Endothelial cell of umbilical vein (primary cell): Measurements from ENCODE around the gene BHLHE41. TPM values are rescaled to one million over a fixed set of nuclear protein-coding genes. Genes with fewer than 3 reads are reported as not detected.

Experiments
- BruUV-seq: library from RNA; stranded (reverse); fragments of 400-500 nt; replicated peaks from 2 replicates; lab custom pipeline; 2021; lab: Mats Ljungman, UMichigan
- CTCF ChIA-PET: fragments of 300-600, 350-600 bp; sonication (Branson Sonifier 250); formaldehyde crosslinking; loops from one replicate; lab custom pipeline; 2021; ENCODE audit warnings: antibody characterized with exemption, inconsistent platforms; lab: Charles Lee
- POLR2A ChIA-PET: fragments of 300-600, 350-600 bp; sonication (Branson Sonifier 250); formaldehyde crosslinking; loops from one replicate; lab custom pipeline; 2021; ENCODE audit warnings: antibody characterized with exemption, inconsistent platforms; lab: Charles Lee
- DNase-seq: peaks from one replicate; pipeline ENCODE4 v3.0.0-alpha.2; 2011; ENCODE audit warnings: low read depth, low spot score
- FAIRE-seq: peaks from 2 replicates; lab custom pipeline; 2011; peaks lifted over from hg19 to GRCh38; lab: Jason Lieb, UNC
- H2AFZ ChIP-seq: 2 replicates; pipeline ENCODE4 v1.6.0; 2012; ENCODE audit warnings: low read depth, low read length, control low read depth, inconsistent platforms
- H3K27ac ChIP-seq: 2 replicates; pipeline ENCODE4 v1.5.1; 2011; ENCODE audit warnings: low read depth, mild to moderate bottlenecking, control low read depth, low read length, moderate library complexity; ENCODE audit not compliant: insufficient read depth
- H3K27me3 ChIP-seq, 2 experiments: 2 replicates each; pipeline versions ENCODE4 v1.6.0 to v1.6.1; 2011; ENCODE audit warnings: low read length in 2 of 2, mixed read lengths in 1 of 2; ENCODE audit not compliant: control insufficient read depth in 2 of 2, insufficient read depth in 2 of 2
- H3K36me3 ChIP-seq, 2 experiments: 2 replicates in 1 of 2; 3 replicates in 1 of 2; pipeline ENCODE4 v1.5.1; 2011; ENCODE audit warnings: low read length in 2 of 2, mild to moderate bottlenecking in 1 of 2, moderate library complexity in 1 of 2; ENCODE audit not compliant: control insufficient read depth in 2 of 2, insufficient read depth in 2 of 2; ENCODE audit errors: extremely low read depth in 1 of 2
- H3K4me1 ChIP-seq: 3 replicates; pipeline ENCODE4 v1.5.1; 2011; ENCODE audit warnings: mild to moderate bottlenecking, low read length; ENCODE audit not compliant: control insufficient read depth, insufficient read depth; ENCODE audit errors: extremely low read depth
- H3K4me2 ChIP-seq: 2 replicates; pipeline ENCODE4 v1.6.1; 2011; ENCODE audit warnings: low read length, control low read depth, mixed read lengths; ENCODE audit not compliant: insufficient read depth
- H3K4me3 ChIP-seq, 3 experiments: fragments of 200-600 bp in 1 of 3; sonication (generic), shearing (Covaris generic) in 1 of 3; replicated peaks in 1 of 3; 2 replicates each; pipeline ENCODE4 v1.5.1; 2011 to 2016; ENCODE audit warnings: control low read depth in 3 of 3, low read length in 3 of 3, mild to moderate bottlenecking in 2 of 3, inconsistent platforms in 1 of 3, low read depth in 1 of 3, moderate library complexity in 1 of 3; ENCODE audit not compliant: insufficient read depth in 1 of 3
- H3K79me2 ChIP-seq: 2 replicates; pipeline ENCODE4 v1.6.0; 2012; ENCODE audit warnings: low read length, inconsistent platforms; ENCODE audit not compliant: control insufficient read depth, insufficient read depth
- H3K9ac ChIP-seq: replicated peaks from 2 replicates; pipeline ENCODE3; 2011; ENCODE audit warnings: low read length, control low read depth; ENCODE audit not compliant: insufficient read depth; ENCODE audit errors: extremely low read depth
- H3K9me1 ChIP-seq: replicated peaks from 3 replicates; pipeline ENCODE4 v1.6.0; 2011; ENCODE audit warnings: mild to moderate bottlenecking, low read length; ENCODE audit not compliant: control insufficient read depth, insufficient read depth; ENCODE audit errors: extremely low read depth
- H3K9me3 ChIP-seq: replicated peaks from 2 replicates; pipeline ENCODE4 v1.5.1; 2012; ENCODE audit warnings: low read length, inconsistent platforms; ENCODE audit not compliant: control insufficient read depth, insufficient read depth
- H4K20me1 ChIP-seq: replicated peaks from 2 replicates; pipeline ENCODE3; 2011; ENCODE audit warnings: mild to moderate bottlenecking, low read length; ENCODE audit not compliant: control insufficient read depth, insufficient read depth; ENCODE audit errors: extremely low read depth
- JUN ChIP-seq: IDR thresholded peaks from 2 replicates; pipeline ENCODE4 v1.6.1; 2011; ENCODE audit warnings: borderline replicate concordance, low read depth; ENCODE audit not compliant: insufficient read length, insufficient read depth
- MYC ChIP-seq: IDR thresholded peaks from one replicate; pipeline ENCODE4 v1.6.1; 2011; ENCODE audit warnings: mild to moderate bottlenecking, low read depth, low read length
- dilution Hi-C: fragments of 300-500 bp; cut with MboI; formaldehyde crosslinking; loops from one replicate; pipeline ENCODE4 v1.15.0; 2019; ENCODE audit warnings: low sequenced_read_pairs; ENCODE audit not compliant: extremely low pct_ligation_motif_present
- intact Hi-C: fragments of 100-400 bp; cut with micrococcal nuclease; formaldehyde crosslinking; loops from one replicate; pipeline ENCODE4 v1.10.0; 2022
- polyA plus RNA-seq, 4 experiments: library from polyadenylated mRNA; depleted of rRNA in 3 of 4; stranded (reverse) in 3 of 4; unstranded in 1 of 4; fragments of >200 nt; gene quantifications; 2 replicates each; pipeline versions ENCODE4 v1.2.1 to v1.2.3, GENCODE V29; 2011 to 2012; ENCODE audit warnings: missing spikeins in 1 of 4
- total RNA-seq: library from RNA; stranded (reverse); gene quantifications from 2 replicates; pipeline ENCODE4 v1.2.3, GENCODE V29; 2021
- TF ChIP-seq, protein P1 (sequence below), 2 donors: IDR thresholded peaks; 1 replicate in 1 of 2; 2 replicates in 1 of 2; pipeline ENCODE4 v1.5.1; 2011; ENCODE audit warnings: low read length in 2 of 2, mild to moderate bottlenecking in 2 of 2, moderate library complexity in 2 of 2, control low read depth in 1 of 2, inconsistent platforms in 1 of 2, low read depth in 1 of 2; ENCODE audit not compliant: insufficient read depth in 1 of 2; ENCODE audit errors: extremely low read depth in 1 of 2
- TF ChIP-seq, protein P2 (sequence below): IDR thresholded peaks from 2 replicates; pipeline ENCODE4 v1.6.1; 2011; ENCODE audit not compliant: insufficient read depth, insufficient read length

The BHLHE41 gene
- total and polyA plus RNA-seq, 2 donors (not counting 3 experiments of a cell fraction or from before 2014, with no cell fraction given): 0.12 to 0.24 TPM

DNA sequence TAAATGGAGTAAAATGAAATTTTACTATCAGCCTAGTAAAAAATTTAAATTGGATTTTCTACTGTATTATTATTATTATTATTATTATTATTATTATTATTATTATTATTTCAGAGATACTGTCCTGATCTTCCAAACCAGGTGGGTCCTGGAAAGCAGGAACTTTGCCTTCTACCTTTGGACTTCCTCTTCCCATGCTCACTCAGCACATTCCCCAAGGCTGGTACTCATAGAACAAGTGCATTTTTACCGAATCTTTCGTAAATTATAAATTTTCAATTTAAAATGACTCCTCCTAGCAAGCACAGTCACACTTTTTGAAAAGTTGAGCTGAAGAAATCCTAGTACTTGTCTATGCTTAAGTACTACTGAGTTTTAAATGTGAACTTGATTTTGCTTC, 29.7 kb downstream of the BHLHE41 start:
- TF ChIP-seq, protein P1, sequence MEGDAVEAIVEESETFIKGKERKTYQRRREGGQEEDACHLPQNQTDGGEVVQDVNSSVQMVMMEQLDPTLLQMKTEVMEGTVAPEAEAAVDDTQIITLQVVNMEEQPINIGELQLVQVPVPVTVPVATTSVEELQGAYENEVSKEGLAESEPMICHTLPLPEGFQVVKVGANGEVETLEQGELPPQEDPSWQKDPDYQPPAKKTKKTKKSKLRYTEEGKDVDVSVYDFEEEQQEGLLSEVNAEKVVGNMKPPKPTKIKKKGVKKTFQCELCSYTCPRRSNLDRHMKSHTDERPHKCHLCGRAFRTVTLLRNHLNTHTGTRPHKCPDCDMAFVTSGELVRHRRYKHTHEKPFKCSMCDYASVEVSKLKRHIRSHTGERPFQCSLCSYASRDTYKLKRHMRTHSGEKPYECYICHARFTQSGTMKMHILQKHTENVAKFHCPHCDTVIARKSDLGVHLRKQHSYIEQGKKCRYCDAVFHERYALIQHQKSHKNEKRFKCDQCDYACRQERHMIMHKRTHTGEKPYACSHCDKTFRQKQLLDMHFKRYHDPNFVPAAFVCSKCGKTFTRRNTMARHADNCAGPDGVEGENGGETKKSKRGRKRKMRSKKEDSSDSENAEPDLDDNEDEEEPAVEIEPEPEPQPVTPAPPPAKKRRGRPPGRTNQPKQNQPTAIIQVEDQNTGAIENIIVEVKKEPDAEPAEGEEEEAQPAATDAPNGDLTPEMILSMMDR (IDR thresholded peaks at IDR 0.05; ENCODE audit: extremely low read depth in 1 of 2, insufficient read depth in 1 of 2, low read depth in 1 of 2, low read length in 2 of 2): no peak
- Histone ChIP-seq H3K9ac (no peak overlapping the region), H3K36me3 (no peaks in the 10 kb centered on the region), H3K27me3 (no peaks in the 10 kb centered on the region), H3K27ac (no peak overlapping the region), H2AFZ (no peak overlapping the region), H3K4me3 (no peak overlapping the region), H3K4me1 (no peaks in the 10 kb centered on the region), H3K79me2 (no peaks in the 10 kb centered on the region), H3K4me2 (no peak overlapping the region), H3K9me1 (no peaks in the 10 kb centered on the region), H4K20me1 (no peaks in the 10 kb centered on the region), H3K9me3 (no peaks in the 10 kb centered on the region)
- FAIRE-seq (no peak), DNase-seq (no peak)
- intact Hi-C loops (no loop called here), dilution Hi-C loops (no loop called here)
- ChIA-PET POLR2A (no interaction called here), CTCF (interaction anchor here (1.2 kb wide), 1 partner anchor 498 kb away, joined by 3 read pairs; no protein-coding TSS in a partner anchor)
- no TSS peak for BruUV-seq

DNA sequence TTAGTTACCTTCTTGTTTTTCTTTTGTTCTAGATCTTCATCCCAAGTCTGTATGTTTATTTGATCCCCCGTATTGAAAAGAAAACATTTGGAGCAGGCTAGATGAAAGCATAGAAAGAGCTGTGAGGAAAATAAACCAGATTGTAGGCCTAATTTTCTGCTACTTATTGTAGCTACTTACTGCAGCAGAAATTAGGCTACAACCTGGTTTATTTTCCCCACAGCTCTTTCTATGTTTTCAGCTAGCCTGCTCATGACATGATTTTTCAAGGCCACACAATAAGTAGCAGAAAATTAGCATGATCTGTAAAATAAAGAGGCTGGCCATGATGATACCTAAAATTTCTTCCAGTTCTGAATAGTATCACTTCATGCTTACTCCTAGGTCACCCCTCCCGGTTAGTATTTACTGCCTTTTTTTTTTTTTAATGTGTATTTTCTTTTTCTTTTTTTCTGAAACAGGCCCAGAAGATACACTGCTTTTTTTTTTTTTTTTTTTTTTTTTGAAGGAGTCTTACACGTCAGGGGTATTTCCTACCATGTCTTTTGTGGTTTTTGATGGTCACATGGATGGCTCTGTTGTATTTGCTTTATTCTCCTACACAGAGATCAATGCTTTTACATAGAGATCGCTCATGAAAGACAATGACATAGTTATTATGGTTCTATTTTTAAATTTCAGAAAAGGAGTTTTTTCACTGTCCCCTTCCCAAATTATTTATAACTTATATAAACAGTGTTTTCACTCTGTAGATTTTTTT, 32.3 kb downstream of the BHLHE41 start:
- DNase-seq: no peak
- no TSS peak for BruUV-seq

More for the DNA sequence above, 32.3 kb downstream of the BHLHE41 start:
- ChIA-PET CTCF (interaction anchor here (1.1 to 2.9 kb wide), 3 partner anchors 10 to 657 kb away, joined by 3 to 13 read pairs (median 6); no protein-coding TSS in a partner anchor), POLR2A (no interaction called here)
- FAIRE-seq: no peak
- dilution Hi-C loops: no loop called here
- TF ChIP-seq JUN (no peak), MYC (no peak)
- TF ChIP-seq, protein P1 (IDR thresholded peaks at IDR 0.05; ENCODE audit: extremely low read depth in 1 of 2, insufficient read depth in 1 of 2, low read depth in 1 of 2, low read length in 2 of 2): no peak
- TF ChIP-seq, protein P2, sequence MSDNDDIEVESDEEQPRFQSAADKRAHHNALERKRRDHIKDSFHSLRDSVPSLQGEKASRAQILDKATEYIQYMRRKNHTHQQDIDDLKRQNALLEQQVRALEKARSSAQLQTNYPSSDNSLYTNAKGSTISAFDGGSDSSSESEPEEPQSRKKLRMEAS: no peak
- Histone ChIP-seq H3K27me3 (no peaks in the 10 kb centered on the region), H3K4me1 (no peaks in the 10 kb centered on the region), H3K9me1 (no peaks in the 10 kb centered on the region), H3K9ac (no peak overlapping the region), H3K4me3 (no peak overlapping the region), H3K27ac (no peak overlapping the region), H3K9me3 (no peaks in the 10 kb centered on the region), H3K79me2 (no peaks in the 10 kb centered on the region), H4K20me1 (no peaks in the 10 kb centered on the region), H2AFZ (no peak overlapping the region), H3K4me2 (no peak overlapping the region), H3K36me3 (no peaks in the 10 kb centered on the region)
- intact Hi-C loops: no loop called here
